Middle frontal gyrus (tissue), 1 donor: Measurements from ENCODE around the gene GRIK1.

Experiments
- DNase-seq: peaks from one replicate; pipeline ENCODE4 v3.0.0-alpha.2; 2015; ENCODE audit warnings: low spot score; ENCODE audit errors: extremely low spot score

The GRIK1 gene

GRCh38 chr21:29914326-29914725 is 25.5 kb downstream of the GRIK1 start:
- no peak for DNase-seq

DNA sequence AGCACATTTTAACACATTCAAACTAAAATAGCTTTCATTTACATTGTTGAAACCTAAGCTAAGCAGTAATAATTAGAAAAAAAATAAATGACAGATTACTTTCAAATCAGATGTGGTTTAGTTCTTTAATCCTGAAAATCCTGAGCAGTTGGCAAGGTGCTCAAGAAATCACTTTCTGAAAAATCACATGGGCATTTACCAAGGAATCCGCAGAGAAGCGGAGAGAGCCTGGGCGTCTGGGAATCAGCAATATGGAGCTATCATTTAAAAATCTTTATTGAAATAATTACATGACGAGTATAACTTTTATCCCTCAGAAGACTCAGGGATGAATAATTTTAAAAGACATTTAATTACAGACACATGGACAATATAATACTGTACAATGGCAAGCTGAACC is 30.2 kb downstream of the GRIK1 start:
- DNase-seq = no peak

- no peak for DNase-seq
These were observed 35.2 kb downstream of the GRIK1 start for GRCh38 chr21:29904359-29905282.

- no peak for DNase-seq
These were observed 42.9 kb downstream of the GRIK1 start for GRCh38 chr21:29896884-29897283.

GRCh38 chr21:29893687-29894086 is 46.1 kb downstream of the GRIK1 start:
- no peak for DNase-seq

DNA sequence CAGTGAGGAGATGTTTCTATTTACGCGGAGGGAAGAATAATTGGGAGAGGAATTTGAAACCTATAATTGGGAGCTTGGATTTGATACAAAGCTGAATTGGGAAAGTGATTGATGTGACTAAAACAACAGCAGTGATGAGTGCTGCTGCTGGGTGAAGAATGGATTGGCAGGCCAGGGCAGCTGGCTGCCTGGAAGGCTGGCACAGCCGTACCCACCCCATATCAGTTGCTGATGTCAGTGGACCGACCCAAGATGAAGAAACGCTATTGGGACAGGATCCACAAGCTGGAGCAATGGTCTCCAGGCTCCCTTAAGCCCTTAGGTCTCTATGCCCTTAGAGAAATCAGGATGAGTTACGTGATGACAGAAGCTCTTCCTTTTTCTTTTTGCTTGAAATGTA is 47.4 kb downstream of the GRIK1 start:
- no peak for DNase-seq

DNA sequence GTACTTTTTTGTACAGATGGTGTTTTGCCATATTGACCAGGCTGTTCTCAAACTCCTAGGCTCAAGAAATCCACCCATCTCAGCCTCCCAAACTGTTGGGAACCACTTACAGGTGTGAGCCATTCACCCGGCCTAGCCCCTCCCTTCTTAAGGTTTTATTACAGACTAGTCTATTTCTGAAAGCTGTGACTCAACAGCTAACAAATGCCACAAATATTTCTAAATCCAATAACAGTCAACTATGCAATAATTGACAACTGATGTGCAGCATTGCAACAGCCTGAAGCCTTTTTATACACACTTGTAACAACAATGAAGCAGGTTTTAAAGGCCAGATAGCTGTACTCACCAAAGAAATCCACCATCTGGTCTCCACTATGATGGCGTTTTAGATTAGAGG is 51.4 kb downstream of the GRIK1 start:
- DNase-seq = no peak

DNA sequence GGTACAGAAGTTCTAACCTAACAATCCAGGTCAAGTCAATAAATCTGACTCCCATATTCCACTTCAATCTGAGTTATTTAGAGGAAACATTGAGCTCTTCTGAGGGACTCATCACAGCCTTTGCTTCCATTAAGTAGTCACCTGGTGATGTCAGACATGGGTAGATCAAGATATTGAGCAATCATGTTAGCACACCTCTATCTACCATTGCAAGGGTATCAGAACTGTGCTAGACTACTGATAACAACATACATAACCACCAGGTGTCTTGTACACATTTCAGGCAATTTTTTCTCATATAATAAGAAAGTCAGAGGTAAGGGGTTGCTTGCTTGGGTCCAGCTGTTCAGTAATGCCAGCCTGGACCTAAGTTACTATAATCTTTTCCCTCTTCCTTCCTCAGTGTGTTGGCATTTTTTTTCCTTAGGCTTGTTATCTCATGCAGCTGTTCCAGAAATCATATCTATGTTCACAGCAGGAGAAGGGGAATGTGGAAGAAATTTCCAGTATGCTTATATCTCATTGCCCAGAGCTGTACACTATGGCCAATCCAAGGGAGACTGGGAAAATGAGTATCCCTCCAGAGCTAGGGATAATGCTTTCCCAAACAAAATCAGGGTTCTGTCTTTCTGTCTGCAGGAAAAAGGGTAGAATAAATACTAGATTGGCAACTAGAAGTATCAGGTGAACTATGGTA is 52.3 kb downstream of the GRIK1 start:
- no peak for DNase-seq

- DNase-seq = no peak
These were observed 54.3 kb downstream of the GRIK1 start for GRCh38 chr21:29885491-29885890.

GRCh38 chr21:29875873-29876272 is 63.9 kb downstream of the GRIK1 start:
- DNase-seq = no peak

GRCh38 chr21:29875036-29875716 is 64.6 kb downstream of the GRIK1 start:
- no peak for DNase-seq

GRCh38 chr21:29873908-29874307 is 65.9 kb downstream of the GRIK1 start:
- no peak for DNase-seq

DNA sequence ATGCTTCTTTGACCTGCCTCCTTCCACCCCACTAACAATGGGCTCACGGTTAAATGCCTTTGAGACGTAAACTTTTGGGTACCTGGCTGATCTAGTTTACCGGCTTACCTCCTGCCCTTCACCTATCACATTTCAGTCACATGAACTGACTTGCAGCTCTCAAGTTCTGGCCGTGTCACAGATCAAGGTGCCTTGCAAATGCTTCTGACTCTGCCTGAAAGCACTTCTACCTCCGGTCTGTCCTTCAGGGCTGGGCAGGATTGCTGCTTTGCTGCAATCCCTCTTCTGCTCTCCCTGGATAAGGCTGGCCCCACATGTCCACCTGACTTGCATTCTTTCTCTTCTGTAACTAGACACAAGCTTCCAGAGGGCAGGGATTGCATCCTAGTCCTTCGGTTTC is 69.0 kb downstream of the GRIK1 start:
- DNase-seq = no peak

DNA sequence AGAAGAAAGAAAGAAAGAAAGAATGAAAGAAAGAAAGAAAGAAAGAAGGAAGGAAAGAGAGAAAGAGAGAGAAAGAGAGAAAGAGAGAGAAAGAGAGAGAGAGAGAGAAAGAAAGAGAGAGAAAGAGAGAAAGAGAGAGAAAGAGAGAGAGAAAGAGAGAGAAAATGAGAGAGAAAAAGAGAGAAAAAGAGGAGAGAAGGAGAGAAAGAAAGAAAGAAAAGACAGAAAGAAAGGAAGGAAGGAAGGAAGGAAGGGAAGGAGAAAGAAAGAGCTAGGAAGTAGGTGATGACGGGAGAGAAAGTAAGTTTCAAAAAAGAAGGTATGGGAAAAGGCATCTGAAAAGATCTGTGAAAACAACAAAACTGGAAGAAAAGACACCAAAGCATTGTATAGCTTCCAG is 72.0 kb downstream of the GRIK1 start:
- DNase-seq = no peak

DNA sequence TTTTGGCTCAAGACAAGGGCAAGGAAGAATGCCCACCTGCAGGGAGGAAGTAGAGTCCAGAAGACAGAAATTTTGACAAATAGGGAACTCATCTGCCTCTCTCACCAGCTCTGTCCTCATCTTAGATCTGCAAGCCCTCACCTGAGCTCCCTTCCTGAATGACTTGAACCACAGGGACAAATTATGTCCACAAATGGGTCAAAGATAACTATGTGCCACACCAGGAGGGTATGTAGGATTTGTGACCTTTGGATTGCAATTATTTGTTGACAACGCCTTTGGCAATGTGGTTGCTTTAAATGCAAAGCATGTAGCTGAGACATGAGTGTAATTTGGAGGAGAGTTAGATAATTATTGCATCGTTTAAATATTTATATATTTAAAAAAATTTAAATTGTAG is 79.5 kb downstream of the GRIK1 start:
- no peak for DNase-seq

DNA sequence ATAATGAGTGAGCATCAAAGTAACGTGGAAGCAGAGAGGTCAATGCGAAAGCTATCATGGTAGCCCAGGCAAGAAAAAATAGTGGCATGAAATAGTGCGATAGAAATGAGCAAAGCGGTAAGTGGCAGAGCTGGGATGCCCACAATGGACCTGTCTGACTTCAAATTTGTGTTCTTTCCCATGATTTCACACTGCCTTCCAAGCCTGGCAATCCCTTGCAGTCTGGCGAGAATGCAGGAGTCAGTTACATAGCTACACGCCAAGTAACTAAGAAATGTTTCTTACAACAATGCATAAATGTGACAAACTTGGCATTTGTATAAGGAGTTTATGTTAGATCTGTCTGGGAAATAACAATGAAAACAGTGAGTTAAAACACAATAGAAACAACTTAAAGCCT is 82.6 kb downstream of the GRIK1 start:
- DNase-seq = no peak

DNA sequence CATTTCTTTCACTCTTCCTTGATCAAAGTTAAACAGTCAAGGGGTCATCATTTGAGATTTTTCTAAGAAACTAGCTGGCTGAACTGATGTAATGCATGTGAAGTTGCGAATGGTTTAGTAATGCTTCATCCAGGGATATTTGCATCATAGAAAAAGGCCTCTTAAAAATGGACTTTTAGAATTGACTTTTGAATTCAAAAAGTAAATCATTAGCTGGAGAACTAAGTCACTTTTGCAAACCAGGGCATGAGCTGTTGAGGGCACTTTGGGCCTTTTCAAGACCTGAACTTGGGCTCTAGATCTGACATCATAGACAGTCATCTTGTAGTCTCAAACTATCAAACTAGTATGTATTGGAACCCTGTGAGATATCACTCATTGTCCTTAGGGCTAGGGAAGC is 85.0 kb downstream of the GRIK1 start:
- DNase-seq = no peak

DNA sequence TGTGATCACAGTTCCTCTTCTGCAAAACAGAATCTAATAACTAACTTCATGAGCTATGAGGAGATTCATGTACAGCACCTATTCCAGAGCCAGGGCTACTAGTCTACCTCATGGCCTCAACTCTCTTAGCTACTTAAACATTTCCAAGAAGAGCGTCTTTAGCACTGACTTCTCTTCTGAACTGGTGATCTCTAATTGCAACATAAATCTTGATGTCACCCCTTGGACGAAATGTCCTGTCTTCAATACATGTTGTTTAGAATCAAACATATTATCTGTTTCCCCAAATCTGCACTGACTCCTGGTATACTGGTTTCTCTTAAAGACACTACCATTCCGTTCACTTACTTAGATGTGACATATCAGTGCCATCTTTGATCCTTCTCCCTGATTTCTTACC is 88.2 kb downstream of the GRIK1 start:
- DNase-seq = no peak

GRCh38 chr21:29849735-29850176 is 90.0 kb downstream of the GRIK1 start:
- DNase-seq = peak; percentile 48

- no peak for DNase-seq
These were observed 96.0 kb downstream of the GRIK1 start for GRCh38 chr21:29843804-29844203.

DNA sequence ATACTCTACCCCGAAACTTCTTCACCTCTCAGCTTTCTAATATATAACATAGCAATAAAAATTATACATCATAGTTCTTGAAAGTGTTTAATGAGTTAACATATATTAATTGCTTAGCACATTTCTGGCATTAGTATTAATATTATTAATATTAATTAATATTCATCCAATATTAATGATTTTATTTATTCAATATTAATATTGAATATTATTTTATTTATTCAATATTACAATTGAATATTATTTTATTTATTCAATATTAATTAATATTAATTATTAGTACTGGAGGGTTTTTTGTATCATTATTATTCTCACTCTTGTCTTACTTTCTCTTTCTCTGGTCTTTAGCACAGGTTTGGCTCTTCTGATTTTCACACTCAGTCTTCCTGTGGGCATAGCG is 105.2 kb downstream of the GRIK1 start:
- DNase-seq = no peak

- DNase-seq = no peak
These were observed 107.6 kb downstream of the GRIK1 start for GRCh38 chr21:29832217-29832616.
